NCI-H2029 (cell line): ENCODE results near the gene FUT6.
"Not testable (repeated sequence)": the region's sequence is repeated elsewhere in the genome, so short reads cannot be mapped to it uniquely, and the experiment has no call there.

Experiments used
- DNase-seq: peaks from one replicate; lab custom pipeline; 2025; lab: John Stamatoyannopoulos, UW

FUT6 gene

GRCh38 chr19:5786593-5787408 lies 52.7 kb downstream of the FUT6 start:
- DNase-seq: no peak

GRCh38 chr19:5785423-5785822 lies 54.1 kb downstream of the FUT6 start:
- no peak for DNase-seq

- DNase-seq: no peak
These were observed 54.8 kb downstream of the FUT6 start, which contains the start of gene PRR22 for GRCh38 chr19:5784581-5785147. PRR22 (minus strand) TSS chr19:5784746; CDS start chr19:5784660, 86 bp downstream.

- no peak for DNase-seq
These were observed 56.3 kb downstream of the FUT6 start for GRCh38 chr19:5782945-5783919.

GRCh38 chr19:5782322-5782721 lies 57.2 kb downstream of the FUT6 start:
- no peak for DNase-seq

- DNase-seq: not testable (repeated sequence)
These were observed 58.6 kb downstream of the FUT6 start for GRCh38 chr19:5780916-5781315.
